OCI-LY1 (cell line): ENCODE data around the gene INSYN1.

Experiments
- CTCF ChIP-seq: fragments of 200-600 bp; sonication (generic), shearing (Covaris generic); IDR thresholded peaks from 2 replicates; pipeline ENCODE4 v1.5.1; 2017; ENCODE audit warnings: mild to moderate bottlenecking, antibody characterized with exemption, low read length, moderate library complexity, mixed read lengths
- EZH2 ChIP-seq: fragments of 200-600 bp; sonication (generic), shearing (Covaris generic); IDR thresholded peaks from 2 replicates; pipeline ENCODE4 v1.8.0; 2017; ENCODE audit warnings: borderline replicate concordance, mixed run types, mild to moderate bottlenecking, antibody characterized with exemption, low read length, moderate library complexity, mixed read lengths

GRCh38 chr15:73779974-73780373 is 26.8 kb upstream of the INSYN1 start:
- no peak for TF ChIP-seq CTCF
- no peak for TF ChIP-seq EZH2
